HG03575 (cell line): ENCODE data around the gene TRAF2.

Experiments used
- ATAC-seq: cut with Tn5 transposase; IDR thresholded peaks from one replicate; pipeline ENCODE4 v1.9.1; 2021; ENCODE audit not compliant: unreplicated experiment, insufficient number of reproducible peaks, low FRiP score; ENCODE audit errors: extremely low read depth

Gene TRAF2

DNA sequence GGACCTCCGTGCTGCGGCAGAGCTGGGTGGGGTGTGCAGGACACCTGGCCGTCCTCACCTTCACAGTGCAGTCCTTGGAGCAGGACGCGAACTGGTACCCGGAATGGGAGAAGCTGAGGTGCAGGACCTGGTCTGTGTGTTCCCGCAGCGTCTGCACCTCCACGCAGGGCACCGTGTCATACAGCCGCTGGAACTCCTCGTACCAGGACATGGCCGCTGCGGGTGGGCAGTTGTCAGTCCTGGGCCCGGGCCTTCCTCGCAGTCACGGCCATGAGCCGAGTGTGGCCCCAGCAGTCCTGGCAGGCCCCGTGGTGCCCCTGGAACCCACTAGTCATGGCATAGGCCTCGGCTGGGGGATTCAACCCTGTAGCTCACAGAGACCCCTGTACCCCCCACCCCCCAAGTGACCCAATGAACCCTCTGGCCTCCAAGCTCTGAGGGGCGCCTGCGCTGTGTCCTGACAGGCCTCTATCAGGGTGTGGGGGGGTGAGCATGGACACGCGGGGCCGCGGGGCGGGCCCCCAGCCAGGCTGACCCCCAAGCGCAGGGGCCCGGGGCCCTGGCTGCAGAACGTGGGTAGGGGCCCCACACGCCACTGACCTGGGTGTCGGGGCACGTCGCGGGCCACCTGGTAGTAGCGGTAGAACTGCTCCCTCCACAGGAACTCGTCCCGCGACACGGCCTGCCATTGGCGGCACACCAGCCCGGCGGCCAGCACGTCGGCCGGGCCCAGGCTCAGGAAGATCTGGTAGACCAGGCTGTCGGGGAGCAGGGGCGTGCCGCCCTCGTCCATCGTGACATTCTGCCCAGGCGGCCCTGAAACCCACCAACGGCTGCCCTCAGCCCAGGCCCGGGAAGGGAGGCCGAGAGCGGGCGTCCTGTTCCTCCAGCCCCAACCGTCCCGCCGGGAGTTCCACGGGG, 57.2 kb downstream of the TRAF2 start:
- no peak for ATAC-seq

DNA sequence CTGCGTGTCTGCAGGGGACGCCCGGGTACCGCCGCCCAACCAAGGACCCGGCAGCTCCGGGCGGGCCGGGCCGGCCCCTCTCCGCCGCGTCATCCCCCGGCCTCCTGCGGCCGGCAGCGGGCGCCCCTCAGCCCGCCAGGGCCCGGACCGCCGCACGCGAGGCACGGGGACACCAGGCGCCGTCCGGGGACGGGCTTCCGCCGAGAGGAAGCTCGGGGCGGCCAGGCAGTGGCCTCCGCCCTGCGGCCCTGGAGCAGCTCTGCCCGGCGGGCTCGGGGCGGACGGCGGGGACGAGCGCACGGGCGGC, 57.8 kb downstream of the TRAF2 start:
- no peak for ATAC-seq

DNA sequence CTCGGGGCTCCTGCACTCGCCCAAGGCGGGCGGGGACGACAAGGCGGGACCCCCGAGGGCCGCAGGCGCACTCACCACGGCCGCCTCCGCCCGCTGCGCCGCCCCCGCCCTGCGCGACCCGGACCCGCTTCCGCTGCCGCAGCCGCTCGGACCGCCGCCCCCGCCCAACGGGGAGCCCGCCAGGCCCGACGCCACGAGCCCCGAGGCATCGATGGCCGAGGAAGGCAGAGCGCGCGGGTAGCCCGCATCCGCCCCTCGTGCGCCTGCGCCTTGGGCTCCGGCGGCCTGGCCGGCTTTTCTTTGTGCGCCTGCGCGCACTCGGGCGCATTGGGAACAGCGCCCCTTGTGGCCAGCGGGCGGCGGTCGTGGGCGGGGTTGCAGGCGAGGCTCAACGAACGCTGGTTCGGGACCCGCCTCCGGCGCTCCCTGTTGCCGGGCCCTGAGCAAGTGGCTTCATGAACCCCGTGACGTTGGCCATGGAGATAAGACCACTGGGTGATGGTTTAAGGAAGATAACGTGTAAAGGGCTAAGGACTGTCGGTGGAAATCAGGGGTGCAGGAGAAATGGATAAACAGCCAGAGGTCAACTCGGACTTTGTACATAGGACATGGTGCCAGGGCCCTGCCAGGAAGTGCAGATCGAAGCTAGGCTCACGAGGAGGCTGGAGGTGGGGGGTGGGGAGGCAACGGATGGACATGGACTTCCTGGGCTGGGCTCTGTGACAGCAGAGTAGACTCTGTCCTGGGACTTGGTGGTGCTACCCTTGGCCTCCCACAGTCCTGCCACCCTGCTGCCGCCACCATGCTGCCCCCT, 58.4 kb downstream of the TRAF2 start, which contains the start of the genes C8G and FBXW5:
C8G (plus strand) TSS at position 725 of the 814 bp plus-strand sequence; CDS start at position 803, 78 bp downstream.
FBXW5 (minus strand) TSS at position 220 of the 814 bp plus-strand sequence. CDS start 655 bp downstream, outside the sequence.
- ATAC-seq: no peak

DNA sequence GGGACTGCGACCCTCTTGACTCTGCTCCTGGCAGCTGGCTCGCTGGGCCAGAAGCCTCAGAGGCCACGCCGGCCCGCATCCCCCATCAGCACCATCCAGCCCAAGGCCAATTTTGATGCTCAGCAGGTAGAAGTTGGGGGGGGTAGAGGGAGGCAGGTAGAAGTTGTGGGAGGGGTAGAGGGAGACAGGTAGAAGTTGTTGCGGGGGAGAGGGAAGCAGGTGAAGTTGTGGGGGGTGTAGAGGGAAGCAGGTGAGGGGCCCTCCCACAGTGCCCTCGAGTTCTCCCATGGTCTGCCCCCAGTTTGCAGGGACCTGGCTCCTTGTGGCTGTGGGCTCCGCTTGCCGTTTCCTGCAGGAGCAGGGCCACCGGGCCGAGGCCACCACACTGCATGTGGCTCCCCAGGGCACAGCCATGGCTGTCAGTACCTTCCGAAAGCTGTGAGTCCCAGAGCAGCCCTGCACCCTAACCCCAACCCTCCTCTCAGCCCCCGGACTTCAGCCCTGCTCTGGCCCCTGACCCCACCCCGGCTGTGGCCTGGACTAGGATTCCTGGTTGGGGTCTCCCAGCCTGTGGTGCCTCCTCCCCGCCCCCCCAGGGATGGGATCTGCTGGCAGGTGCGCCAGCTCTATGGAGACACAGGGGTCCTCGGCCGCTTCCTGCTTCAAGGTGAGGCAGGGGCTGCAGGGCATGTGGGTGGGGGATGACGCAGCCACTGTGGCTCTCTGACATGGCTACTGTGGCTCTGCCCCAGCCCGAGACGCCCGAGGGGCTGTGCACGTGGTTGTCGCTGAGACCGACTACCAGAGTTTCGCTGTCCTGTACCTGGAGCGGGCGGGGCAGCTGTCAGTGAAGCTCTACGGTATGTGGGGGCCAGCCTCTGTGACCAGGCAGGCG, 59.3 kb downstream of the TRAF2 start:
- ATAC-seq: no peak

DNA sequence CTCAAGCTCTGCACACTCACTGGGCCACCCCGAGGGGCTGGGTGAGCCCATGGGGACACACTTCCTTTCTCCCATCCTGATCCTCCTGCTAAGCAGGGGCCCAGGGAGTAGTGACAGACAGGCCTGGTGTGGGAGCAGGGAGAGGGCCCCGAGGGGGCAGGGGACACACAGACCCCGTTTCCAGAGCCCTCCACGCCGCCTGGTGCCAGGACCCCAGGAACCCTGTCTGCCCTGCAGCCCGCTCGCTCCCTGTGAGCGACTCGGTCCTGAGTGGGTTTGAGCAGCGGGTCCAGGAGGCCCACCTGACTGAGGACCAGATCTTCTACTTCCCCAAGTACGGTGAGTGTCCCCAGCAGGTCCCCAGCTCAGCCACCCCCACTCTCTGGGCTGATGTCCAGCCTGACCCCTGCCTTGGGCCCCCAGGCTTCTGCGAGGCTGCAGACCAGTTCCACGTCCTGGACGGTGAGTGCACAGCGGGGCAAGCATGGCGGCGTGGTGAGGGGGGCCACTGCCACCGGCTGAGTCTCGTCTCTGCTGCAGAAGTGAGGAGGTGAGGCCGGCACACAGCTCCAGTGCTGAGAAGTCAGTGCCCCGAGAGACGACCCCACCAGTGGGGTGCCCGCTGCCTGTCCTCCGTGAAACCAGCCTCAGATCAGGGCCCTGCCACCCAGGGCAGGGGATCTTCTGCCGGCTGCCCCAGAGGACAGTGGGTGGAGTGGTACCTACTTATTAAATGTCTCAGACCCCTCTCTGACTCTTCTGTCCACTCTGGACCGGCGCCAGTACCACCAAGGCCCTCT, 60.1 kb downstream of the TRAF2 start:
- no peak for ATAC-seq

DNA sequence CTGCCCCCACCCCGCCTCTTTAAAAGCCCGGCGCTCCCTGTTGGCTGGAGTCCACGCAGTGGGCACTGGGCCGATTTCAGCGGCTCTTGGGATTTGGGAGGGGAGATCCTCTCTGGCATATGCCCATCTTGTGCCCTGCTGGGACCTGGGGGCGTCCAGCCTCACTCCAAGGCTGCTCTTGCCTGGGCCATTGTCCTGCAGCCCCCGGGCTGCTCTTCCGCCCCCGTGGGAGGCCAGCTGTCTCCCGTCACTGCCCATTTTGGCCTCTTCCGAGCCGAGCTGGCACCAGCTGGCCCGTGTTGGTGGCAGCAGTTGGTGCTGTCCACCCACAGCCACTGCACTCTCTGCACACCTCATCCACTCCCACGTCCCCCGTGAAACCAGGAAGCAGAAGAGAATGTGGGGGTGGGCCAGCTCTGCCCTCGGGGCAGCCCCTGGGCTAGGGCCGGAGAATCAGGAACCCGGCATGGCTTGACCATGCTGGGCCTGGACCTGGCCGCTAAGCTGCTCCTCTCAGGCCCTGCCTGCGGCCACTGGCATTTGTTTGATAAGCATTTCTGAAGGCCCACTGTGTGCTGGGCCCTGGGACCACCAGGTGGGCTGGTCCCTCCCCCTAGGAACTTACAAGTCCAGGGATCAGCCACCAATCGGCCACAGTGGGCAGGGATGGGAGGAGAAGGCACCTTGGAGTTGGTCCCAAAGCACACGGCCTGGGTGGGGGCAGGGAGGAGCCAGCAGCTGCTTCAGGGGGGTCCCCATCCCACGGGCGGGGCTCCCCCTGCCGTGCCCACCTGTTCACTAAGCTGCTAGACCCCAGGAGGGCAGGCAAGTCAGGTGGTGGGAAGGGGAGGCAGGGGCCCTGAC, 60.9 kb downstream of the TRAF2 start:
- ATAC-seq: no peak

DNA sequence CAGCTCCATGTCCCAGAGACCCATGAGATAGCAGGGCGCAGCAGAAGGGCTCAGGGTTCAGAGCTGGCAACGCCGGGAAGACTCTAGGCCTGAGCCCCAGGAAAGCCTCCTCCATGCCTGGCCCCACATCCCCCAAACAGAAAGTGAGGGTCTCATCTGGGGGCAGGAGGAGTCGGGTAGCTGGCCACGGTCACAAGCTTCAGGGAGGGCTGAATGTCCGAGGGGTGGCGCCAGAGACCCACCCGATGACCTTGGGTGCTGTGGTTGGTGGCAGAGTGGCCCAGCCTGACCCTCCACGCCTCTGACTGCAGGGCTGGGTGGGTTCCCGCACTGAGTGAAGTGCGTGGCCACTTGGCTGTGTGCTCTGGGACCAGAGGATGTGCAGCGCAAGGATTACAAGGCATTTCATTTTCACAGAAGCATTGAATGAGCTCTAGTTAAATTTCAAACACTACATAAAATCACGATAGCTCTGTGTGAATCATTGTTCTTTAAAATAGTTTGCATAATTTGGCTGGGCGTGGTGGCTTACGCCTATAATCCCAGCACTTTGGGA, 61.7 kb downstream of the TRAF2 start:
- no peak for ATAC-seq

DNA sequence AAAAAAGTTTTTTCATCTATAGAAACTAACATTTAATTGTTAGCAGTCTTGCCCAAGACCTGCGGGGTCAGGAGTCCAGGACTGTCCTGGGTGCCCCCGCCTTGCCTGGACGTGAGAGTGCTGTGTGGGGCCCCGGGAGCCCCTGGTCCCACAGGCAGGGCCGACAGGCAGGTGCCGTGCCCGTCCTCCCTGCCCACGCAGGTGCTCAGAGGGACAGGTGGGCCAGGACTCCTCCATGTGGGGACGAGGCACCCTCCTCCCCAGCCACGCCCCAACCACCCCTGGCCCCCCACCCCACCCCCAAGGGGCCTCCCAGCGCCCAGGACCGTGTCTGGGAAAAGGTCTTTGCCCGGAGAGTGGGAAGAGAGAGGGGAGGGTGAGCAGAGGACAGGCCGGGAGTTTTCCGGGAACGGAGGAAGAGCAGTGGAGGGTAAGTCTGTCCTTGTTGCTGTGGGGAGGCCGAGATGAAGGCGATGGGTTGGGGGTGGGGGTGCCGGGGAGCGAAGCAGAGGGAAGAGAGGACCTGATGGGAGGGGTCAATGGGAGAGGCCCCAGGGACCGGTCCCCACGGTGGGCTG, 63.0 kb downstream of the TRAF2 start:
- no peak for ATAC-seq

DNA sequence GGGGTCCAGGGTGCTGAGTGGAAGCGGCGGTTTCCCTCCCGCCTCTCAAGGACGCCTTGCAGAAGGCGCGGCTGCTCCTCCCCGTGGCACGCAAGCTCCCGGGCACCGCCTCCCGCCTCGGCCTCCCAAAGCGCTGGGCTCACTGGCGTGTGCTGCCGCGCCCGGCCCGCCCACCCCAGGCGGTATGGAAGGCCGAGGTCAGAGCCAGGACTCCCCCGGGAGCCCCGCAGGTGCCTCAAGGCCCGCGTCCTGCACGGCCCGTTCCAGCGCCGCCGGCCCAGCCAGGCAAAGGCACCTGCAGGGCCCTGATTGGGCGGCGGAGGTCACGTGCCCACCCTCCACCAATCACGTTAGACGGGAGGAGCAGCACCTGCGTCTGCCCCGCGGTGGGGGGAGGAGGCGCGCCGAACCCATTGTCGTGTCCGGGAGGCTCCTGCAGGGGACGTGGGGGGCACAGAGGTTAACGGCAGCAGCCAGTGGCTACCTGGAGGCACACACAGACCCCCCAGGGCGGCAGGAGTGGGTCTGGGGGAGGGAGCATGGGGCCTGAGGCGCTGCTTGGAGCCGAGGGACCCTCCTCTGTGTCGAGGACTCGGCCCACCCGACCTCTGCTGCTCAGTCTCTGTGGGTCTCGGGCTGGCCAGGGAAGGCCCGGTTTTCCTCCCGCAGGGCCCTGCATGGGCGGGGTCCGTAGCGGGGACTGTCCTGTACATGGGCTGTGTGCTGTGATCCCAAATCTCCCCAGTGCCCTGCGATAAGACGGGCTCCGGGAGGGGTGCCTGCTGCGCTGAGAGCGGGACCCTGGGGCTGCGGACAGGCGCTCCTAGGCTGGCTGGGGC, 63.7 kb downstream of the TRAF2 start:
- ATAC-seq: no peak

DNA sequence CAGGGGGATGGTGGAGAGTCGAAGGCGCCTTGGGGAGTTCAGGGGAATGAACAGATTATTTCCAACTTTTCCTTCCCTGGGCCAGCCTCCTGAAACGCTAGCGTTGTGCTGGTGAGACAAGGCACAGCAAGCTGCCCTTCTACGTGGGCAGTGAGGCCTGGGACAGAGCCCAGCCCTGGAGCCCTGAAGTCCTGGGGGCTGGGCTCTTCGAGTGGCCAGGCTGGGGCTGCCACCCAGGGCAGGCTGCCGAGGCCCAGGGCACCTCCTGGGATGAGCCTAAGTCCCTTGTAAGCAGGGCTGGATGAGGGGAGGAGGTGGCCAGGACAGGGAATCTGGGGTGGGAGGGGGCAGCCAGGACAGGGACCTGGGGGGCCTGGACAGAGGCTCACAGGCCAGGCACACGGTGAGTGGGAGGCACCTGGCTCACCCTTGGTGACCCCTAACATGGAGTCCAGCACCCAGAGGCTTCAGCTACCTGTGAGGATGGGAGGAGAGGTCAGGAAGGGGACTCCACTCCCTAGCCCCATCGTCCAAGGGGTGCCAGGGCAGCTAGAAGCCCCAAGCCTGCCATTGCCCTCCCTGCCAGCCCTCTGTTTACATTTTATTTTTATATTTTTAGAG, 64.5 kb downstream of the TRAF2 start:
- ATAC-seq: no peak

DNA sequence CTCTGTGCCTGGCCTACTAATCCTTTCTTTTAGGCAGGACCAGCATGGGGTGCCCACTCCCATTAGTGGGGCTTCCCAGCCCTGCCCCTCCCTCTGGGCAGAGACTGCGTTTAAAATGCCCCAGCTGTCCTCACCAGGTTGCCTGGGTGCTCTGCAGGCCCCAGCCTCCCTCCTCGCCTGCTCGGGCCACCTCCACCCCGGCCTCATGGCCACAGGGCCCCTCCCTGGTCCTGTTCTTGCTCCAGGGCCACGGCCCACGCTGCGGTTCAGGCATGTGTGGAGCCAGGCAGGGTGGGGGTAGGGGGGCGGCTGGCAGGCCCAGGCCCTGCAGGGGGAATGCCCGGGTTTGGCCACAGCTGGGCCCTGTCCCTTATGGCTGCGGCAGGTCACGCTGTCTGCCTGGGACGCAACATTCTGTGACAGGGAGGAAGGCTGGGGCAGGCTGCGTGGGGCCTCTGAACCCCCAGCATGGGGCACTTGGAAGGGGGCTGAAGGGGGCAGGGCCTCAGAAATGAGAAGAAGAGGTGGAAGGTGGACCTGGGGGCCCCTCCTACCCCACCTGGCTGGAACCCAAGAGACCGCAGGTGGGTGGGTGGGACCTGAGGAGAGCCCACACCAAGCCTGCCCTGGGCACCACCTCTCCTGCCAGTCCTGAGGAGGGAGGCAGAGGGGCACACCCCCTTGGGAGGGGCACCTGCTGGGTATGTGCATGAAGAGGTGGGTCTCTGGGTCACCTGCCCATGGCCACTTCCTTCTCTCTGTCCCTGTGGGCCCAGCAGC, 65.4 kb downstream of the TRAF2 start, which contains the start of gene LCN12:
LCN12 (plus strand) TSS at position 733 of the 780 bp plus-strand sequence. CDS start 55 bp downstream, outside the sequence.
- ATAC-seq: no peak

DNA sequence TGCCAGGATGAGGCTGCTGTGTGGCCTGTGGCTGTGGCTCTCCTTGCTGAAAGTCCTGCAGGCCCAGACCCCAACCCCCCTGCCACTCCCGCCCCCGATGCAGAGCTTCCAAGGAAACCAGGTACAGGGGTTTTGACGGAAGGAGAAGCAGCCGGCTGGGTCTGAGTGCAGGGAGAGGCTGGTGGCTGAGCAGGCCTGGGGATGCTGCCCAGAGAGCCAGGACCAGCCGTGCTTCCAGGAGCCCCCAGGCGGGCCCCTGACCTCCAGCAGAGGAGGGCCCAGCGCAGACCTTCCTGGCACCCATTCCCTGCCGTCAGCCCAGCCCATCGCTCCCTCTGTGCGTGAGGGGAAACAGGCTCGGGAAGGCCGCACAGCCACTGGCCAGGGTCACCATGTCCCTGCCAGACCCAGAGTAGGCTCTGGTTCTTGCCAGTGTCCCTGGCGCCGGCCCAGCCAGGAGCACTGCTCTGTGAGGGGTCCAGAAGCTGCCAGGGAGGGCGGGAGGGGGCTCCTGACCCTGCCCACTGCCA, 66.1 kb downstream of the TRAF2 start:
- ATAC-seq: no peak

DNA sequence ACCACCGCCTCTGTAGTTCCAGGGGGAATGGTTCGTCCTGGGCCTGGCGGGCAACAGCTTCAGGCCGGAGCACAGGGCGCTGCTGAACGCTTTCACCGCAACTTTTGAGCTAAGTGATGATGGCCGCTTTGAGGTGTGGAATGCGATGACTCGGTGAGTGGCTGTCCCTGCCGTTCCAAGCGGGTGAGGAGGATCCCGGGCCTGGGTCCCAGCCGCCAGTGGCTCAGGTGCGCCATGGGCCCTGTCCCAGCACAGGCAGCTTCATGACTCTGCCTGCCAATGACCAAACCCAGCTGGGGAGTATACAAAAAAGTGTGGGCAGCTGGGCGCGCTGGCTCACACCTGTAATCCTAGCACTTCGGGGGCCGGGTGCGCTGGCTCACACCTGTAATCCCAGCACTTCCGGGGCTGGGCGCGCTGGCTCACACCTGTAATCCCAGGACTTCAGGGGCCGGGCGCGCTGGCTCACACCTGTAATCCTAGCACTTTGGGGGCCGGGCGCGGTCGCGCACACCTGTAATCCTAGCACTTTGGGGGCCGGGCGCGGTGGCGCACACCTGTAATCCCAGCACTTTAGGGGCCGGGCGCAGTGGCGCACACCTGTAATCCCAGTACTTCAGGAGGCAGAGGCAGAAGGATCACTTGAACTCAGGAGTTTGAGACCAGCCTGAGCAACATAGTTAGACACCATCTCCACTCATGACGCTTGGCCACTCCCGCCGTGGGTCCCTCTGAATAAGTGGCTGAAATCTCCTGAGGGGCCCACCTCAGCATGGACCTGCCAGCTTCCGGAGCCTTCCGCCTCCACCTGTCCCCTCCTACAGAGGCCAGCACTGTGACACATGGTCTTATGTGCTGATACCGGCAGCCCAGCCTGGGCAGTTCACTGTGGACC, 66.8 kb downstream of the TRAF2 start:
- ATAC-seq: no peak
